Limb (tissue), 2 donors: Measurements from ENCODE around the gene PRAMEF18.
"Not testable (repeated sequence)": the region's sequence is repeated elsewhere in the genome, so short reads cannot be mapped to it uniquely, and the experiment has no call there.

Experiments
- DNase-seq, 2 donors: peaks; one replicate each; pipeline ENCODE4 v3.0.0-alpha.2; 2016; ENCODE audit errors: extremely low spot score in 2 of 2

Gene PRAMEF18

GRCh38 chr1:13208712-13209111 is 17.2 kb downstream of the PRAMEF18 start:
- DNase-seq, result not testable (repeated sequence)

DNA sequence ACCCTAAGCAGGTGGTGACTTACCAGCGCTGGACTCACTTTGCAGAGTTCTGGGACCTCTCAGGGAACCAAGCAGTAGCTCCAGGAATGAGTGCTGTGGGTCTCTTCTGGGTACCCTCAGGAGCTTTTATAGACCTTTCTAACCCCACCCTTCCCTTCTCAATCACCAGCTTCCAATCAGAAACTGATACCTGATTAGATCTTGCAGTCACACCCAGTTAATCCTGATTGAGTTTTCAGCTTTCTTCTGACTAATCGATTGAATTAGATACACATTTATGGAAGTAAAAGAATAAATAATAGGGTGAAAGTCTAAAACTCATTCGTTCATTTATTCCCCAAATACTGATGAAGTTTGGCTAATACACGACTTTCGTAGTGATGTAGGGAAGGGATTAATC is 24.6 kb downstream of the PRAMEF18 start, which contains the start of gene PRAMEF13:
PRAMEF13 (minus strand) TSS at position 101 of the 400 bp plus-strand sequence. CDS start 1,820 bp downstream, outside the sequence.
- DNase-seq, result not testable (repeated sequence)
